Measurements from ENCODE around the gene ANKS1B. TPM values are rescaled to one million over a fixed set of nuclear protein-coding genes. Genes with fewer than 3 reads are reported as not detected.

Gene ANKS1B
- total RNA-seq, 5 donors from 2014 or later (not counting 1 experiment from before 2014, with no cell fraction given) = 0.18 to 0.47 (median 0.19) TPM; not detected in 2

GRCh38 chr12:99711246-99711645 is 273.5 kb downstream of the ANKS1B start:
- Histone ChIP-seq H3K27ac (ENCODE audit: low read length) (no peak overlapping the region), H3K4me1 (ENCODE audit: control insufficient read depth in 1 of 2, extremely low read depth in 1 of 2, insufficient read depth in 2 of 2, low read length in 2 of 2) (no peaks in the 10 kb centered on the region), H3K4me3 (ENCODE audit: control insufficient read depth in 1 of 2, extremely low read depth in 1 of 2, low read length in 1 of 2) (no peak overlapping the region), H3K27me3 (replicated peaks in 1 of 2; ENCODE audit: control insufficient read depth in 2 of 2, extremely low read depth in 1 of 2, insufficient read depth in 2 of 2, low read length in 1 of 2) (no peaks in the 10 kb centered on the region), H3K9me3 (no peaks in the 10 kb centered on the region), H3K36me3 (ENCODE audit: control insufficient read depth in 2 of 2, extremely low read depth in 1 of 2, insufficient read depth in 1 of 2, low read length in 1 of 2) (no peaks in the 10 kb centered on the region)
- Mint-ChIP-seq H3K36me3 (no peaks in the 10 kb centered on the region), H3K27ac (no peak overlapping the region), H3K4me3 (no peak overlapping the region), H3K4me1 (no peaks in the 10 kb centered on the region), H3K27me3 (no peaks in the 10 kb centered on the region), H3K9me3 (peaks cover 11 to 18% (median 17%) of the 10 kb centered on the region in 3 donors)
- no peak for DNase-seq
- no CpG with 5 or more reads among the region's 1 CpG for WGBS (ENCODE audit: insufficient coverage)
- POLR2A ChIA-PET = no interaction called here
- CTCF ChIA-PET = interaction anchor here in 1 of 2 donors (0.7 kb wide), 1 partner anchor 17 kb away, joined by 3 read pairs; no protein-coding TSS in a partner anchor
- ATAC-seq (replicated peaks in 1 of 4) = no peak

GRCh38 chr12:99709619-99710018 is 275.1 kb downstream of the ANKS1B start:
- no peak for DNase-seq
- no peaks in the 10 kb centered on the region for H3K36me3 Mint-ChIP-seq

GRCh38 chr12:99709116-99709515 is 275.6 kb downstream of the ANKS1B start:
- no peak overlapping the region for H3K27ac Mint-ChIP-seq
- Histone ChIP-seq H3K36me3 (ENCODE audit: control insufficient read depth in 2 of 2, extremely low read depth in 1 of 2, insufficient read depth in 1 of 2, low read length in 1 of 2) (no peaks in the 10 kb centered on the region), H3K27ac (ENCODE audit: low read length) (no peak overlapping the region), H3K27me3 (replicated peaks in 1 of 2; ENCODE audit: control insufficient read depth in 2 of 2, extremely low read depth in 1 of 2, insufficient read depth in 2 of 2, low read length in 1 of 2) (no peaks in the 10 kb centered on the region), H3K9me3 (no peaks in the 10 kb centered on the region), H3K4me3 (ENCODE audit: control insufficient read depth in 1 of 2, extremely low read depth in 1 of 2, low read length in 1 of 2) (no peak overlapping the region), H3K4me1 (ENCODE audit: control insufficient read depth in 1 of 2, extremely low read depth in 1 of 2, insufficient read depth in 2 of 2, low read length in 2 of 2) (no peaks in the 10 kb centered on the region)
- DNase-seq (no peak), ATAC-seq (replicated peaks in 1 of 4) (no peak)
- H3K36me3 Mint-ChIP-seq = no peaks in the 10 kb centered on the region
- no CpG with 5 or more reads among the region's 3 CpGs for WGBS (ENCODE audit: insufficient coverage)
- no peaks in the 10 kb centered on the region for H3K27me3 Mint-ChIP-seq
- peaks cover 11 to 15% (median 11%) of the 10 kb centered on the region in 3 donors for H3K9me3 Mint-ChIP-seq
- H3K4me1 Mint-ChIP-seq = no peaks in the 10 kb centered on the region
- ChIA-PET CTCF (no interaction called here), POLR2A (no interaction called here)
- no peak overlapping the region for H3K4me3 Mint-ChIP-seq

More at GRCh38 chr12:99709619-99710018, 275.1 kb downstream of the ANKS1B start:
- no peak overlapping the region for H3K4me3 ChIP-seq (ENCODE audit: control insufficient read depth in 1 of 2, extremely low read depth in 1 of 2, low read length in 1 of 2)
- Mint-ChIP-seq H3K9me3 (peaks cover 11 to 16% (median 13%) of the 10 kb centered on the region in 3 donors), H3K4me1 (no peaks in the 10 kb centered on the region), H3K27me3 (no peaks in the 10 kb centered on the region), H3K4me3 (no peak overlapping the region), H3K27ac (no peak overlapping the region)
- no peaks in the 10 kb centered on the region for H3K36me3 ChIP-seq (ENCODE audit: control insufficient read depth in 2 of 2, extremely low read depth in 1 of 2, insufficient read depth in 1 of 2, low read length in 1 of 2)
- no peaks in the 10 kb centered on the region for H3K27me3 ChIP-seq (replicated peaks in 1 of 2; ENCODE audit: control insufficient read depth in 2 of 2, extremely low read depth in 1 of 2, insufficient read depth in 2 of 2, low read length in 1 of 2)
- ChIA-PET CTCF (no interaction called here), POLR2A (no interaction called here)
- no peak overlapping the region for H3K27ac ChIP-seq (ENCODE audit: low read length)
- no peak for ATAC-seq (replicated peaks in 1 of 4)
- no peaks in the 10 kb centered on the region for H3K4me1 ChIP-seq (ENCODE audit: control insufficient read depth in 1 of 2, extremely low read depth in 1 of 2, insufficient read depth in 2 of 2, low read length in 2 of 2)
- no peaks in the 10 kb centered on the region for H3K9me3 ChIP-seq

GRCh38 chr12:99707883-99708282 is 276.9 kb downstream of the ANKS1B start:
- Mint-ChIP-seq H3K36me3 (no peaks in the 10 kb centered on the region), H3K27ac (no peak overlapping the region), H3K27me3 (no peaks in the 10 kb centered on the region), H3K4me1 (no peaks in the 10 kb centered on the region), H3K4me3 (no peak overlapping the region), H3K9me3 (peaks cover 10 to 11% (median 11%) of the 10 kb centered on the region in 3 donors)
- no peaks in the 10 kb centered on the region for H3K36me3 ChIP-seq (ENCODE audit: control insufficient read depth in 2 of 2, extremely low read depth in 1 of 2, insufficient read depth in 1 of 2, low read length in 1 of 2)
- no peaks in the 10 kb centered on the region for H3K9me3 ChIP-seq
- DNase-seq = no peak
- H3K27ac ChIP-seq (ENCODE audit: low read length) = no peak overlapping the region
- POLR2A ChIA-PET = no interaction called here
- ATAC-seq (replicated peaks in 1 of 4) = no peak
- CTCF ChIA-PET = no interaction called here
- 100% methylated on average over 1 of the region's 2 CpGs for WGBS (ENCODE audit: insufficient coverage)
- no peaks in the 10 kb centered on the region for H3K4me1 ChIP-seq (ENCODE audit: control insufficient read depth in 1 of 2, extremely low read depth in 1 of 2, insufficient read depth in 2 of 2, low read length in 2 of 2)
- no peaks in the 10 kb centered on the region for H3K27me3 ChIP-seq (replicated peaks in 1 of 2; ENCODE audit: control insufficient read depth in 2 of 2, extremely low read depth in 1 of 2, insufficient read depth in 2 of 2, low read length in 1 of 2)
- no peak overlapping the region for H3K4me3 ChIP-seq (ENCODE audit: control insufficient read depth in 1 of 2, extremely low read depth in 1 of 2, low read length in 1 of 2)

- Histone ChIP-seq H3K27me3 (replicated peaks in 1 of 2; ENCODE audit: control insufficient read depth in 2 of 2, extremely low read depth in 1 of 2, insufficient read depth in 2 of 2, low read length in 1 of 2) (no peaks in the 10 kb centered on the region), H3K9me3 (no peaks in the 10 kb centered on the region), H3K4me3 (ENCODE audit: control insufficient read depth in 1 of 2, extremely low read depth in 1 of 2, low read length in 1 of 2) (no peak overlapping the region), H3K27ac (ENCODE audit: low read length) (no peak overlapping the region), H3K4me1 (ENCODE audit: control insufficient read depth in 1 of 2, extremely low read depth in 1 of 2, insufficient read depth in 2 of 2, low read length in 2 of 2) (no peaks in the 10 kb centered on the region), H3K36me3 (ENCODE audit: control insufficient read depth in 2 of 2, extremely low read depth in 1 of 2, insufficient read depth in 1 of 2, low read length in 1 of 2) (no peaks in the 10 kb centered on the region)
- Mint-ChIP-seq H3K27ac (no peak overlapping the region), H3K4me3 (no peak overlapping the region), H3K27me3 (no peaks in the 10 kb centered on the region), H3K4me1 (no peaks in the 10 kb centered on the region), H3K36me3 (no peaks in the 10 kb centered on the region), H3K9me3 (peaks cover 10 to 11% (median 11%) of the 10 kb centered on the region in 3 donors)
- no peak for ATAC-seq (replicated peaks in 1 of 4)
- CTCF ChIA-PET = interaction anchor here in 1 of 2 donors (0.6 kb wide), 1 partner anchor 12 kb away, joined by 3 read pairs; no protein-coding TSS in a partner anchor
- WGBS (ENCODE audit: insufficient coverage) = 76% methylated on average over 3 of the region's 6 CpGs
- POLR2A ChIA-PET = no interaction called here
- no peak for DNase-seq
Observed at GRCh38 chr12:99706736-99707473, 277.8 kb downstream of the ANKS1B start.

- Histone ChIP-seq H3K36me3 (ENCODE audit: control insufficient read depth in 2 of 2, extremely low read depth in 1 of 2, insufficient read depth in 1 of 2, low read length in 1 of 2) (no peaks in the 10 kb centered on the region), H3K4me3 (ENCODE audit: control insufficient read depth in 1 of 2, extremely low read depth in 1 of 2, low read length in 1 of 2) (no peak overlapping the region), H3K9me3 (no peaks in the 10 kb centered on the region), H3K4me1 (ENCODE audit: control insufficient read depth in 1 of 2, extremely low read depth in 1 of 2, insufficient read depth in 2 of 2, low read length in 2 of 2) (no peaks in the 10 kb centered on the region), H3K27ac (ENCODE audit: low read length) (no peak overlapping the region), H3K27me3 (replicated peaks in 1 of 2; ENCODE audit: control insufficient read depth in 2 of 2, extremely low read depth in 1 of 2, insufficient read depth in 2 of 2, low read length in 1 of 2) (no peaks in the 10 kb centered on the region)
- CTCF ChIA-PET = interaction anchor here in 1 of 2 donors (0.7 kb wide), 1 partner anchor 534 kb away, joined by 3 read pairs; no protein-coding TSS in a partner anchor
- Mint-ChIP-seq H3K36me3 (no peaks in the 10 kb centered on the region), H3K27ac (no peak overlapping the region), H3K4me3 (no peak overlapping the region), H3K4me1 (no peaks in the 10 kb centered on the region), H3K9me3 (peaks cover 7 to 18% (median 8%) of the 10 kb centered on the region in 3 donors), H3K27me3 (no peaks in the 10 kb centered on the region)
- no peak for DNase-seq
- POLR2A ChIA-PET = no interaction called here
- ATAC-seq (replicated peaks in 1 of 4) = no peak
Observed at GRCh38 chr12:99704458-99704857, 280.3 kb downstream of the ANKS1B start.
